ENCODE measurements around the gene HSFX2.
"Not testable (repeated sequence)": the region's sequence is repeated elsewhere in the genome, so short reads cannot be mapped to it uniquely, and the experiment has no call there.

HSFX2 gene

GRCh38 chrX:149595214-149595613 lies at the start of gene HSFX2:
Gene HSFX2 (minus strand): TSS chrX:149595314. CDS start chrX:149594700, 614 bp downstream.
- CTCF ChIA-PET; DNase-seq (ENCODE audit: extremely low spot score); POLR2A ChIA-PET: not testable (repeated sequence)

DNA sequence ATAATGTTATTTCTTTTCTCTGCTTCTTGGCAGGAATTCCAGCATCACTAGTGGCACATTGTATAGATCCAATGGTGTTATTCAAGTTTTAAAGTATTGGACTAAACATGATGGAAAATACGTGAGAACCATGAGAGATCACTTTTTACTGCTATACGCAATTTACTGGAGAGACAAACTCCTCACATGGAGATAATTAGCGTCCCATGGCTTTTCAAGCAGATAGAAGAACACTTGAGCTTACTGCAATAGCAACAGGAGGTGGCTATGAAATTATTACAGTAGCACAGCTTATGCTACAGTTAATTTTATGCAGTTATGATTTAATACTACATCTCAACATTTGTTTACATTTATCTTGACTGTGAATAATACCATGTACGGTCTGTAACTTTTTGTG lies 48.4 kb upstream of the HSFX2 start:
- CTCF ChIA-PET = no interaction called here
- DNase-seq (ENCODE audit: extremely low spot score) = no peak
- TF ChIP-seq, protein P1, sequence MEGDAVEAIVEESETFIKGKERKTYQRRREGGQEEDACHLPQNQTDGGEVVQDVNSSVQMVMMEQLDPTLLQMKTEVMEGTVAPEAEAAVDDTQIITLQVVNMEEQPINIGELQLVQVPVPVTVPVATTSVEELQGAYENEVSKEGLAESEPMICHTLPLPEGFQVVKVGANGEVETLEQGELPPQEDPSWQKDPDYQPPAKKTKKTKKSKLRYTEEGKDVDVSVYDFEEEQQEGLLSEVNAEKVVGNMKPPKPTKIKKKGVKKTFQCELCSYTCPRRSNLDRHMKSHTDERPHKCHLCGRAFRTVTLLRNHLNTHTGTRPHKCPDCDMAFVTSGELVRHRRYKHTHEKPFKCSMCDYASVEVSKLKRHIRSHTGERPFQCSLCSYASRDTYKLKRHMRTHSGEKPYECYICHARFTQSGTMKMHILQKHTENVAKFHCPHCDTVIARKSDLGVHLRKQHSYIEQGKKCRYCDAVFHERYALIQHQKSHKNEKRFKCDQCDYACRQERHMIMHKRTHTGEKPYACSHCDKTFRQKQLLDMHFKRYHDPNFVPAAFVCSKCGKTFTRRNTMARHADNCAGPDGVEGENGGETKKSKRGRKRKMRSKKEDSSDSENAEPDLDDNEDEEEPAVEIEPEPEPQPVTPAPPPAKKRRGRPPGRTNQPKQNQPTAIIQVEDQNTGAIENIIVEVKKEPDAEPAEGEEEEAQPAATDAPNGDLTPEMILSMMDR (IDR thresholded peaks at IDR 0.05; ENCODE audit: control extremely low read depth, extremely low read depth, low read depth, missing control alignments) = no peak
- POLR2A ChIA-PET = no interaction called here

- ChIA-PET POLR2A (no interaction called here), CTCF (no interaction called here)
- no peak for DNase-seq (ENCODE audit: extremely low spot score)
- TF ChIP-seq, protein P1 (IDR thresholded peaks at IDR 0.05; ENCODE audit: control extremely low read depth, extremely low read depth, low read depth, missing control alignments) = no peak
Measured at GRCh38 chrX:149641835-149642234, 46.7 kb upstream of the HSFX2 start.

DNA sequence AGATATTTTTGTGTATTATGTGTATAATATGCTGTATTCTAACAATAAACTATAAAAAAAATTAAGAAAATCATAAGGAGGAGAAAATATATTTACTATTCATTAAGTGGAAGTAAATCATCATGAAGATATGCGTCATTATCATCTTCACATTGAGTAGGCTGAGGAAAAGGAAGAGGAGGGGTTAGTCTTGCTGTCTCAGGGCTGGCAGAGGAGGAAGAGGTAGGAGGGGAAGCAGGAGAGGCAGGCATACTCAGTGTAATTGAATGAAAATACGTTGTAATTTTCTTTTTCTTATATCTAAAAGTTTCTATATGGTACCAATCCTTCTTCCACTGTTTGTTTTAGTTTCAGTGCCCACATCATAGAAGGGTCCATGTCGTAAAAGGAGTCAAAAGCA lies 46.3 kb upstream of the HSFX2 start:
- TF ChIP-seq, protein P1 (IDR thresholded peaks at IDR 0.05; ENCODE audit: control extremely low read depth, extremely low read depth, low read depth, missing control alignments) = no peak
- POLR2A ChIA-PET = no interaction called here
- no peak for DNase-seq (ENCODE audit: extremely low spot score)

DNA sequence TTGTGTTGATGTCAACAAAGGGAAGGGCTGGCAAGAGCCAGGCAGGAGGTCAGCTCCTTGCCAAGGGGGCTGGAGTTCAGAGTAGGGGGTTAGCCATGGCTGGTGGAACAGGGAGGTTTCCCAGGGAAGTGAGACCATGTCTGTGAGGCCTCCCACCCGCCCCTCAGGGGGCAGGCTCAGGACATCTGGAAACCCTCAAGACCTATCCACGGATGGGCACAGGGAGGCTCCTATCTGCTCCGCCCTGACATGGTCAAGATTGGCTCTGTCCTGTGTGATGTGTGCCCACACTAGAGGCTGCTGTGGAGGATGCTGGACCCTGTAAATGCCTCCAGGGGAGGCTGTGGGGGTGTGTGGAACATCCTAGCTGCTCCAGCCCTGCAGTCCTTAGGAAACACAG lies 44.5 kb upstream of the HSFX2 start:
- TF ChIP-seq, protein P1 (IDR thresholded peaks at IDR 0.05; ENCODE audit: control extremely low read depth, extremely low read depth, low read depth, missing control alignments) = no peak
- DNase-seq (ENCODE audit: extremely low spot score) = no peak
- ChIA-PET CTCF (no interaction called here), POLR2A (no interaction called here)

More for the DNA sequence above, 46.3 kb upstream of the HSFX2 start:
- CTCF ChIA-PET = no interaction called here

GRCh38 chrX:149638860-149639259 lies 43.7 kb upstream of the HSFX2 start:
- POLR2A ChIA-PET = no interaction called here
- no peak for DNase-seq (ENCODE audit: extremely low spot score)
- TF ChIP-seq, protein P1 (IDR thresholded peaks at IDR 0.05; ENCODE audit: control extremely low read depth, extremely low read depth, low read depth, missing control alignments) = no peak
- CTCF ChIA-PET = no interaction called here

GRCh38 chrX:149633511-149633910 lies 38.4 kb upstream of the HSFX2 start:
- CTCF ChIA-PET = no interaction called here
- DNase-seq (ENCODE audit: extremely low spot score) = no peak
- POLR2A ChIA-PET = no interaction called here
- TF ChIP-seq, protein P1 (IDR thresholded peaks at IDR 0.05; ENCODE audit: control extremely low read depth, extremely low read depth, low read depth, missing control alignments) = no peak
